GM23338 (cell line): Measurements from ENCODE around the gene SAT1. TPM values are rescaled to one million over a fixed set of nuclear protein-coding genes. Genes with fewer than 3 reads are reported as not detected.

Experiments used
- ATAC-seq: fragments of 200-7000 bp; cut with Tn5 transposase; 3 replicates; pipeline ENCODE4 v1.9.1; 2020
- DNase-seq: peaks from one replicate; pipeline ENCODE4 v3.0.0-alpha.2; 2015; ENCODE audit warnings: low spot score
- H2AFZ ChIP-seq: fragments of 200-600 bp; sonication (generic); 2 replicates; pipeline ENCODE4 v1.8.0; 2016; ENCODE audit warnings: antibody characterized with exemption, mild to moderate bottlenecking, moderate library complexity
- H3F3A ChIP-seq: fragments of 200-600 bp; sonication (generic); replicated peaks from 2 replicates; pipeline ENCODE4 v1.8.0; 2017; ENCODE audit warnings: antibody characterized with exemption, mixed run types, low read depth
- H3K27ac ChIP-seq: fragments of 200-600 bp; sonication (generic); 2 replicates; pipeline ENCODE4 v1.6.1; 2016; ENCODE audit warnings: low read depth
- H3K27me3 ChIP-seq: fragments of 200-600 bp; sonication (generic); 2 replicates; pipeline ENCODE4 v1.8.0; 2016; ENCODE audit warnings: mild to moderate bottlenecking, mixed run types, moderate library complexity; ENCODE audit not compliant: insufficient read depth
- H3K36me3 ChIP-seq: fragments of 200-600 bp; sonication (generic); 2 replicates; pipeline ENCODE4 v1.8.0; 2016; ENCODE audit warnings: mild to moderate bottlenecking; ENCODE audit not compliant: insufficient read depth
- H3K4me1 ChIP-seq: fragments of 200-600 bp; sonication (generic); 2 replicates; pipeline ENCODE4 v1.8.0; 2016; ENCODE audit warnings: mild to moderate bottlenecking, moderate library complexity; ENCODE audit not compliant: insufficient read depth
- H3K4me2 ChIP-seq: fragments of 200-600 bp; sonication (generic); 2 replicates; pipeline ENCODE4 v1.7.1; 2017; ENCODE audit warnings: mixed run types
- H3K4me3 ChIP-seq: fragments of 200-600 bp; sonication (generic); 2 replicates; pipeline ENCODE4 v1.6.1; 2016; ENCODE audit warnings: mixed run types
- H3K79me2 ChIP-seq: fragments of 200-600 bp; sonication (generic); replicated peaks from 2 replicates; pipeline ENCODE4 v1.8.0; 2017; ENCODE audit warnings: mild to moderate bottlenecking; ENCODE audit not compliant: insufficient read depth
- H3K9me2 ChIP-seq: fragments of 200-600 bp; sonication (generic); 2 replicates; pipeline ENCODE4 v1.8.0; 2017; ENCODE audit not compliant: insufficient read depth
- H4K20me1 ChIP-seq: fragments of 200-600 bp; sonication (generic); replicated peaks from 2 replicates; pipeline ENCODE4 v1.8.0; 2017; ENCODE audit warnings: mild to moderate bottlenecking; ENCODE audit not compliant: insufficient read depth
- H3K27ac Mint-ChIP-seq: 2 replicates; pipeline ENCODE4 v1.8.0; 2020; ENCODE audit warnings: inconsistent platforms, mild to moderate bottlenecking, moderate library complexity, mixed read lengths
- H3K27me3 Mint-ChIP-seq: 3 replicates; pipeline ENCODE4 v1.8.0; 2022; ENCODE audit warnings: low read depth, mild to moderate bottlenecking, moderate library complexity, mixed read lengths, inconsistent platforms; ENCODE audit not compliant: insufficient read depth, poor library complexity
- H3K36me3 Mint-ChIP-seq: 3 replicates; pipeline ENCODE4 v1.8.0; 2021; ENCODE audit warnings: low read depth, mild to moderate bottlenecking, inconsistent platforms, moderate library complexity, mixed read lengths
- H3K4me1 Mint-ChIP-seq: 3 replicates; pipeline ENCODE4 v1.8.0; 2020; ENCODE audit warnings: mild to moderate bottlenecking, inconsistent platforms, mixed read lengths
- H3K4me3 Mint-ChIP-seq: 3 replicates; pipeline ENCODE4 v1.8.0; 2021; ENCODE audit warnings: moderate library complexity, mild to moderate bottlenecking, inconsistent platforms, mixed read lengths
- H3K9me3 Mint-ChIP-seq: 3 replicates; pipeline ENCODE4 v1.8.0; 2020; ENCODE audit warnings: moderate library complexity, mild to moderate bottlenecking, inconsistent platforms, mixed read lengths
- CREB1 ChIP-seq: fragments of 250-450 bp; sonication (Bioruptor Pico); IDR thresholded peaks from 2 replicates; pipeline ENCODE4 v1.5.0; 2020; ENCODE audit warnings: low read depth, mild to moderate bottlenecking, moderate library complexity
- CTCF ChIP-seq, 2 experiments: fragments of 200-600 bp in 1 of 2; sonication (generic) in 1 of 2; conservative IDR thresholded peaks; 2 replicates each; pipeline versions ENCODE4 v1.5.1 to v1.6.1; 2016 to 2017; ENCODE audit warnings: antibody characterized with exemption in 2 of 2, low read depth in 2 of 2, mild to moderate bottlenecking in 2 of 2, moderate library complexity in 1 of 2
- ETS1 ChIP-seq: IDR thresholded peaks from 2 replicates; pipeline ENCODE4 v1.6.1; 2016; ENCODE audit warnings: antibody characterized with exemption
- EZH2 ChIP-seq: fragments of 200-600 bp; sonication (generic); IDR thresholded peaks from one replicate; pipeline ENCODE4 v1.8.0; 2017; ENCODE audit warnings: antibody characterized with exemption, mild to moderate bottlenecking, low read depth; ENCODE audit not compliant: unreplicated experiment
- EZH2phosphoT487 ChIP-seq: fragments of 200-600 bp; sonication (generic); IDR thresholded peaks from one replicate; pipeline ENCODE4 v1.8.1; 2018; ENCODE audit warnings: antibody characterized with exemption; ENCODE audit not compliant: unreplicated experiment
- NANOG ChIP-seq: IDR thresholded peaks from 2 replicates; pipeline ENCODE4 v1.6.1; 2016; ENCODE audit warnings: antibody characterized with exemption, borderline replicate concordance
- POLR2AphosphoS5 ChIP-seq: IDR thresholded peaks from 2 replicates; pipeline ENCODE4 v1.6.1; 2016; ENCODE audit warnings: antibody characterized with exemption, low read depth
- STAT1 ChIP-seq: IDR thresholded peaks from one replicate; pipeline ENCODE4 v1.6.1; 2016; ENCODE audit warnings: antibody characterized with exemption; ENCODE audit not compliant: unreplicated experiment
- ZNF114 ChIP-seq: fragments of 250-450 bp; sonication (Bioruptor Pico); IDR thresholded peaks from 2 replicates; pipeline ENCODE4 v1.5.0; 2020; ENCODE audit warnings: mild to moderate bottlenecking, moderate library complexity
- ZNF331 ChIP-seq: fragments of 250-450 bp; sonication (Bioruptor Pico); IDR thresholded peaks from 2 replicates; pipeline ENCODE4 v1.5.0; 2020; ENCODE audit warnings: low read depth, mild to moderate bottlenecking, moderate library complexity
- ZNF462 ChIP-seq: fragments of 250-450 bp; sonication (Bioruptor Pico); IDR thresholded peaks from 2 replicates; pipeline ENCODE4 v1.5.0; 2020; ENCODE audit warnings: mild to moderate bottlenecking, moderate library complexity
- polyA plus RNA-seq: library from polyadenylated mRNA; unstranded; fragments of >200 nt; fragmentation: Nextera tagmentation; extraction: Ambion mirVana; gene quantifications from 2 replicates; pipeline ENCODE4 v1.2.1, GENCODE V29; 2016
- total RNA-seq: library from RNA; depleted of rRNA; stranded (reverse); fragments of >200 nt; shearing (Covaris generic); gene quantifications from 2 replicates; pipeline ENCODE4 v1.2.3, GENCODE V29; 2014

Gene SAT1
- total and polyA plus RNA-seq, 2 experiments from 2014 or later, result 44.1 to 101 TPM

GRCh38 chrX:23815376-23815775 lies 32.4 kb downstream of the SAT1 start:
- Histone ChIP-seq H3K27ac (no peak overlapping the region), H3F3A (no peaks in the 10 kb centered on the region), H3K27me3 (no peaks in the 10 kb centered on the region), H3K9me2 (no peaks in the 10 kb centered on the region), H4K20me1 (no peaks in the 10 kb centered on the region), H3K4me2 (no peak overlapping the region), H3K4me3 (no peak overlapping the region), H3K4me1 (no peaks in the 10 kb centered on the region), H3K36me3 (no peaks in the 10 kb centered on the region), H2AFZ (no peak overlapping the region), H3K79me2 (no peaks in the 10 kb centered on the region)
- Mint-ChIP-seq H3K27ac (no peak overlapping the region), H3K4me3 (no peak overlapping the region), H3K4me1 (peaks cover 3% of the 10 kb centered on the region; the same call in 2 of the 3 replicates), H3K36me3 (no peaks in the 10 kb centered on the region), H3K9me3 (no peaks in the 10 kb centered on the region), H3K27me3 (no peaks in the 10 kb centered on the region)
- ATAC-seq, result no peak
- no peak for DNase-seq
- no peak for TF ChIP-seq ZNF114
- no peak for TF ChIP-seq ZNF331 (CRISPR knock-in tag)
- TF ChIP-seq POLR2AphosphoS5, result no peak
- no peak for TF ChIP-seq CREB1
- no peak for TF ChIP-seq STAT1
- no peak for TF ChIP-seq EZH2phosphoT487
- TF ChIP-seq CTCF (conservative IDR thresholded peaks at IDR 0.05; ENCODE audit: low read depth in 2 of 2), result no peak

- no peaks in the 10 kb centered on the region for H3K27me3 ChIP-seq
- H3K27ac Mint-ChIP-seq, result no peak overlapping the region
- TF ChIP-seq EZH2 (no peak), EZH2phosphoT487 (no peak), CTCF (conservative IDR thresholded peaks at IDR 0.05; ENCODE audit: low read depth in 2 of 2) (no peak), ZNF331 (CRISPR knock-in tag) (no peak), ETS1 (no peak), POLR2AphosphoS5 (no peak), CREB1 (no peak), NANOG (no peak), ZNF462 (CRISPR knock-in tag) (no peak)
These were observed 33.2 kb downstream of the SAT1 start for GRCh38 chrX:23816179-23816578.

More at GRCh38 chrX:23816179-23816578, 33.2 kb downstream of the SAT1 start:
- Mint-ChIP-seq H3K27me3 (no peaks in the 10 kb centered on the region), H3K4me3 (no peak overlapping the region), H3K9me3 (no peaks in the 10 kb centered on the region), H3K36me3 (no peaks in the 10 kb centered on the region), H3K4me1 (no peaks in the 10 kb centered on the region; the same call in 2 of the 3 replicates)
- Histone ChIP-seq H3K27ac (no peak overlapping the region), H3K4me1 (no peaks in the 10 kb centered on the region), H3K36me3 (no peaks in the 10 kb centered on the region), H3F3A (no peaks in the 10 kb centered on the region), H3K4me3 (no peak overlapping the region), H3K9me2 (no peaks in the 10 kb centered on the region), H3K4me2 (no peak overlapping the region), H2AFZ (no peak overlapping the region), H4K20me1 (no peaks in the 10 kb centered on the region), H3K79me2 (no peaks in the 10 kb centered on the region)
- DNase-seq (no peak), ATAC-seq (peak; percentile 40; the same call in 1 of the 3 replicates)
